Breast epithelium (tissue), 3 donors: ENCODE results near the gene SYT11.

Source experiments
- POLR2A ChIP-seq: fragments of 450-650 bp; IDR thresholded peaks from one replicate; pipeline ENCODE4 v1.6.1; 2016; ENCODE audit warnings: antibody characterized with exemption, mild to moderate bottlenecking, moderate library complexity
- POLR2AphosphoS5 ChIP-seq, 3 donors: sonication (generic); formaldehyde crosslinking; IDR thresholded peaks; one replicate each; pipeline ENCODE4 v1.6.1; 2017; ENCODE audit warnings: antibody characterized with exemption in 3 of 3
- TF ChIP-seq, protein P1 (sequence below), 3 donors: fragments of 450-650 bp; IDR thresholded peaks; one replicate each; pipeline ENCODE4 v1.5.1; 2016 to 2017; ENCODE audit warnings: antibody characterized with exemption in 3 of 3, mild to moderate bottlenecking in 3 of 3, moderate library complexity in 3 of 3

DNA sequence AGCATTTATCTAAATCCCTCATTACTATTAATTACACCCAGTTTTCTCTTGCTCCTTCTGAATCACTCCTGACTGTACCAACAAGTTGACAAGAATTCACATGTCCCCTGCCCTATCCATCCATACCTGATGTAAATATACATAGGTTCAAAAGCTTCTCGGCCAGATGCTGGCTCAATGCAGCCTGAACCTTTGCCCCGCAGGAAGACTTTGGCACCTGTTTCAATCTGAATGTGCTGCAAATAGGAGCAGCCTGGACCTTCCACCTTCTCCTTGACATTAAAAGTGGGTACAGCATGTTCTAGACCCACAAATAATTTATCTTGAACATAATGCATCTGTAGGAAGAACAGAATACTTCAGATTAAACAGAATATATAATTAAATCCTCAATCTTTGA is 66.1 kb downstream of the SYT11 start:
- TF ChIP-seq, protein P1, sequence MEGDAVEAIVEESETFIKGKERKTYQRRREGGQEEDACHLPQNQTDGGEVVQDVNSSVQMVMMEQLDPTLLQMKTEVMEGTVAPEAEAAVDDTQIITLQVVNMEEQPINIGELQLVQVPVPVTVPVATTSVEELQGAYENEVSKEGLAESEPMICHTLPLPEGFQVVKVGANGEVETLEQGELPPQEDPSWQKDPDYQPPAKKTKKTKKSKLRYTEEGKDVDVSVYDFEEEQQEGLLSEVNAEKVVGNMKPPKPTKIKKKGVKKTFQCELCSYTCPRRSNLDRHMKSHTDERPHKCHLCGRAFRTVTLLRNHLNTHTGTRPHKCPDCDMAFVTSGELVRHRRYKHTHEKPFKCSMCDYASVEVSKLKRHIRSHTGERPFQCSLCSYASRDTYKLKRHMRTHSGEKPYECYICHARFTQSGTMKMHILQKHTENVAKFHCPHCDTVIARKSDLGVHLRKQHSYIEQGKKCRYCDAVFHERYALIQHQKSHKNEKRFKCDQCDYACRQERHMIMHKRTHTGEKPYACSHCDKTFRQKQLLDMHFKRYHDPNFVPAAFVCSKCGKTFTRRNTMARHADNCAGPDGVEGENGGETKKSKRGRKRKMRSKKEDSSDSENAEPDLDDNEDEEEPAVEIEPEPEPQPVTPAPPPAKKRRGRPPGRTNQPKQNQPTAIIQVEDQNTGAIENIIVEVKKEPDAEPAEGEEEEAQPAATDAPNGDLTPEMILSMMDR (IDR thresholded peaks at IDR 0.05): no peak
- TF ChIP-seq POLR2A (no peak), POLR2AphosphoS5 (IDR thresholded peaks at IDR 0.05) (no peak)
